Measurements from ENCODE around the gene ENOX1.

Gene ENOX1

DNA sequence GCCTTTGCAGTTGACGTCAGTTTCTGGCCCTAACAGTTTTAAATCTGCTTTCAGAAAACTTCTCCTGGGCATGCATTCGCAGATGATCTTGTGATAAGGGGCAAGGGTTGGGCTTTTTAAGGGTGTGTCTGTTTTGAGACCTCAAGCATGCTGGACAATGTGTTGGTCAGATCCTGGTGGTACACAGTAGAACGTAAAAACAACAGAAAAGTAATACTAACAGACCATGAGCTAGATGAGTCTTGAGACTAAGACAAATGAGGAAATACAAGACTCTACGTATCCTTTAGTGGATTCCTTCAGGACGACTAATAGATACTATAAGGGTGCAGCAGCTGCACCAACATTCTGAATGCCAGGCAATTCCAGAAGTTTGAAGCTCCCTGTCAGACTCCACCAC, 525.8 kb downstream of the ENOX1 start:
- DNase-seq = no peak

DNA sequence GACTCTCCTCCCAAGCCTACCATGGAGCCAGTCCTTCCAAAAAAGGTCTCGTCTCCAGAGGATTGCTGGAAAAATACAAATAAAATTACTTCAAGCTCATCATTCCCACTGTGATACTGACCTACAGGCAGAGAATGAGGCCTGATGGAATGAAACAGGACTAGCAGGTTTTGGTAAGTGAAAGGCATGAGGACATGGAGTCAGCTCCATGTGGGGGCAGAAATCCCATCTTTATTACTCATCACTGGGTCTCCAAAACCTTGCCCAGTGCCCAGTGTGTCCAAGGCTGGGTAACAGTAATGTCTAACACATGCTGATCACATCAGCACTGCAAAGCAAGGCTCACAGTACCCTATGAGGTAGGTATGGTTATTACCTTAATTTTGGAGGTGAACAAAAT, 528.0 kb downstream of the ENOX1 start:
- DNase-seq = no peak

- DNase-seq = no peak
Observed at GRCh38 chr13:43257765-43258164, 529.0 kb downstream of the ENOX1 start.

DNA sequence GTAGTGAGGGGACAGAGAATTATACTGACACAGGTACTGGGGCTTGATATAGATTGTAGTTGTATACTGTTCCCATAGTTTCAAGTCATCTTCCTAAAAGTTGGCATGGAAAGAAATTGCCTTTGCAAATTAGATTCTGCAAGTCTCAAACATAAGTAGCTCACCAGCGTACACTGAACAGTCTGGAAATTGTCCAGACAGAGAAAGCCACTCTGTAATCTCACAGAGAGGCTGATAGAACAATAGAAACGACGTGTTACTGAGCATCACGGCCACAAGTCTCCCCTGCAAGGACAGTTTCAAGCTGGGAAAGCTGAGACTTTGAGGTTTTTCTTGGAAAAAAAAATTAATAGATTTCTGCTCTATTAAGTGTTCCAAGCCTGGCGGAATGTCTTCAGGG, 534.8 kb downstream of the ENOX1 start:
- no peak for DNase-seq

- peak in 1 of 58 donors; percentile 1 for DNase-seq
Observed at GRCh38 chr13:43246382-43246781, 540.4 kb downstream of the ENOX1 start.

GRCh38 chr13:43245374-43245964, 541.3 kb downstream of the ENOX1 start:
- no peak for DNase-seq

DNA sequence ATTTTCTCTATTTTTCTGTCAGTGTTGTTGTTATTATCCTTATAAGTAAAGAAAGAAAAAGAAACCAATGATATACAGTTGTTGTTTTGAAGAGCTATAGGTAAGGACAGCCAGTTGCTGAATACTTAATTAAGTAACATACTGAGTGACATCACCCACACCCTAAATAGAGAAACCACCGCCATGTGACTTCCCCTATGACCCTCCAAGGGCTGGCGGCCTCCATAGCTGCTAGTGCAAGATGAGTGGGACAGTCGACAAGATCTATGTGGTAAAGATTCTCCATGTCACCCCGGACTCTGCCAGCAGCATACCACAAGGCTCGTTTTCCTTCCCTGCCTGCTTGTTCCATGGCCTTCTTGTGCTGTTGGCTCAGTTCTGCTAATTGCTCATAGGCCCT, 542.3 kb downstream of the ENOX1 start:
- DNase-seq = no peak

DNA sequence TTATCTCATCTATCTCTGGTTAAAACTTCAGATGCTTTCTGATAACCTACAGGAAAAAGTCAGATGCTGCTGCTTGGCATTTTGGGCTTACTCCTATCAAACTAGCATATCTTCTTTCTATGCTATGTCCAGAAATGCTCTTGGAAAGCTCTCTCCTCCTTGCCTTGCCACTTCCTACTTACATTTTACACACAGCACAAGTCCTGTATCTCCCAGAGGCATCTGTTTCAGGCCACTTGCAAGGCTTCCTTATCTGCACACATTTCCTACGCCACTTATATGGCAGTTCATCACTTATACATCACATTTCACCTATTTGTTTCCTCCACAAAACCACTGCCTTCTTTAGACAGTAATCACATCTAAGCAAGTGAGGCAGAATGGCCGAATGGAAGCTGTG, 543.1 kb downstream of the ENOX1 start:
- no peak for DNase-seq

GRCh38 chr13:43242040-43242439, 544.7 kb downstream of the ENOX1 start:
- DNase-seq = no peak

GRCh38 chr13:43240278-43240677, 546.5 kb downstream of the ENOX1 start:
- no peak for DNase-seq

DNA sequence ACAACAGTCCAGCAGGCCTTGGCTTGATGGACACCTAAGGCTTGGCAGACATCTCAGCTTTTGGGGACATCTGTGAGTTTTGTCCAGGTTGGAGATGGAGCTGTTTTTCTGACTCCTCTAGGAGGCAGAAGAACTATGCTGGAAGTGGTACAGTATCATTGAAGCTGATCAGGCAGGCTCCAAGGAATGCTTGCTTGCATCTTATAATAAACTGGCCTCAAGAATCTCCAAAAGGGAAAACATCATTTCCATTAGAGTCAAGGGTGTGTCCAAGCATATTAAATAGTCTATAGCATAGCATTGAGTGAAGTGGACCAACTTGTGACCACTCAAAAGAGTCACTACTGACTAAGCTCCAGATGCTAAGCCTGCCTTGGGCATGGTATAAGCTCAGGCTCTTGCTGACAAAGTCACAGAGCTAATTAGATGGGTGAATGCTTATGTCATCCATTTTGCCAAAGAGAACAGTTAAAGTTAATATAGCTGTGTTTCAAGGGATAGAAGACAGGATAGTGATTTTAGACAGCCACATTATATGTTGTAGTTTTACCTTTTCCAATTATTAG, 547.4 kb downstream of the ENOX1 start:
- DNase-seq = no peak

- no peak for DNase-seq
Observed at GRCh38 chr13:43238341-43239083, 548.3 kb downstream of the ENOX1 start.

GRCh38 chr13:43237616-43238015, 549.2 kb downstream of the ENOX1 start:
- DNase-seq = no peak

DNA sequence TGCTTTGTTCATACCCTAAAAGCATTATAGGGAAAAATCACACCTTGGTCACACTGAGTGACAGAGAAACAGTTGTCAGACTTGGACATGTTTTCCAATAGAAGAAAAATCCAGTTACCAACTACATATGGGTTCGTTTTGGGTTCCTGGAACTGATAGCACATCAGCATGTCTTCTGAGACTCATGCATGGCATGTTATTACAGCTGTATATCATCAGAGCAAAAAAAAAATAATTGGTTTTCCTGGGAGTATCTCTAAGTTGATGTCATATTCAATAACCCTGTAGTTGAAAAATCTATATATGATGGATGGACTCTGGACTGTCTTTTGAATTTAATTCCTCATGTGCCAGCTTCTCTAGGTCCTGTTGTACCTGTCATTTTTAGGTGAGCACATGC, 551.7 kb downstream of the ENOX1 start:
- no peak for DNase-seq

DNA sequence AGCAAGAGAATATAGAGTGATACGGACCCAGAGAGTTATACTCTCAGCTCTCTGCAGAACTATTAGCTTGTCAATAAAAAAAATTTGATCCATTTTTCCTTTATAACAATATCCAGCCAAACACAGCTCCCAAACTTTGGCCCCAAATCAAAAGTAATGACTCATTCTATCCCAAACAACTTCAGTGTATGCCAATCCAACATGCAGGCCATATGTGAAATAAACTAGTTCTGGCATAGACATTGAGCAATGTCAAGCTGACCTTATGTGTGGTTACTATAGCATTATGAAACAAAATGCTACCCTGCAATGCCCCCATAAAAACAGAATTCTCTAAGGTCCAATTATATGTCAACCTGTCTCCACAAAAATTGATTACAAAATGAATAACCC, 553.9 kb downstream of the ENOX1 start:
- peak in 1 of 58 donors; percentile 1 for DNase-seq

DNA sequence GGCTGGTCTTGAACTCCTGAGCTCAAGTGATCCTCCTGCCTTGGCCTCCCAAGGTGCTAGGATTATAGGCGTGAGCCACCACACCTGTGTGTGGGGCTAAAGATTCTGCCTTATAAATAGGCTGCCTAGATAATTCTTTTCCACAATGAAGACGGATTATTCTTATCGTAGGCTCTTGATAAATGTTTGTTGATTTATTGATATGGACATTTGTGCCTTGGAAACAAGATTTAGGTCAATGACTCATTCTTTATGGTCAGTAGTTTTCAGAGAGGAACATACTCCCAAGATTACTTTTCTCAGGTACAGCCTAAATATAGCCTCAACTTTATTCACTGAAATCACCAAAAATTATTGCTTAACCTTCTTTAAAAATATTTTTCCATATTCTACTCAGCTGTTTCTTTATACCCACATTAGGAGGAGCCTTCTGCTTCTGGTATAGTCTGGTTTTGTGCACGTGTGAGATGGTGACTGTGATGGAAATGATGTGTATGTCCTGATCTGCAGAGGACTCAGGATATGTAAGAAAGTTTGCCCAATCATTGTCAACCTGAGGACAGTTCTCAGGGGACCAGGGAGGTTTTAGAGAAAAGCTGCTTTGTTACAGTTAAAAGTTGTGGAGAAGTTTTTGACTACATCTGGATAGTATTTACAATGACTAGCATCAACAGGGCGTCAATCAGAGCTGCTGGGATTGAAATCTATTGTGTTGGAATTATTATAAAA, 554.5 kb downstream of the ENOX1 start:
- no peak for DNase-seq

- no peak for DNase-seq
Observed at GRCh38 chr13:43230989-43231388, 555.8 kb downstream of the ENOX1 start.

DNA sequence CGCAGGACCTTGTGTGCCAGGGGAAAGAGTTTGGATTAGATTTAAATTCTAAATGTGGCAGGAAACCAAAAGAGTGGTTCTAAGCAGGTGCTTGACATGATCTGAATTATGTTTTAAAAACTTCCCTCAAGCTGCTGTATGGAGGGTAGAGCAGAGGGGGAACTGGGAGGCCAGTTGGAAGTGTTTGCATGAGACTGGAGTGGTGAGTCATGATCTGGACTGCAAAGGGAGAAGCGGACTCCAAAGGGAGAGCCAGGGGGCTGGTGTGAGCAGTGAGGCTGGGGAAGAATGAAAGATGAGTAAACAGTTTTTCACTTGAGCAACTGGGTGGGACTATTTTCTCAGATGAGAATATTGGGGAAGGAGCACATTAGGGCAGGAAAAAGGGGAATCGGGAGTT, 557.3 kb downstream of the ENOX1 start:
- no peak for DNase-seq

GRCh38 chr13:43227721-43228120, 559.1 kb downstream of the ENOX1 start:
- DNase-seq = peak in 26 of 58 donors; percentile 4 to 67 (median 18)

- DNase-seq = no peak
Observed at GRCh38 chr13:43223216-43223615, 563.6 kb downstream of the ENOX1 start.

DNA sequence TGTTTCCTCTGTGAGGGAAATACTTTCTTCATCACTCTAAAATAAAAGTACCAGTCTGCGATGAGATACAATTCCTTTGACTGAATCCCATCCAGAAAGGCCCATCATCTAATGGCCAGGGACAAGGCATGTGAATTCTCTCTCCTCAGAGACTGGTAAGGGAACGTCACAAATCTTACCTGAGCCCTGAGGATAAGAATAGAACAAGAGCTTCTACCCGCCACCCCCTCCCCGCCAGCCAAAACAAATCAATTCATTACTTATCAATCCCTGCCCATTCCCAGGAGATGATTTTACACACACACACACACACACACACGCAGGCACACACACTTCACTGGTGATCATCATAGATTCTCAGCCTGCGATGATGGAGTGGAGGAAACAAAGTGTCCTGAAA, 564.7 kb downstream of the ENOX1 start:
- no peak for DNase-seq

- DNase-seq = no peak
Observed at GRCh38 chr13:43221611-43222010, 565.2 kb downstream of the ENOX1 start.
